Bronchus fibroblast of lung (primary cell): ENCODE data around the gene SURF2. TPM values are rescaled to one million over a fixed set of nuclear protein-coding genes. Genes with fewer than 3 reads are reported as not detected.

Experiments
- total RNA-seq: library from RNA; depleted of rRNA; stranded (reverse); fragments of >200 nt; gene quantifications from 2 replicates; pipeline ENCODE4 v1.2.3, GENCODE V29; 2015

Gene SURF2
- 21.5 and 46.7 TPM in 2 replicates for total RNA-seq

DNA sequence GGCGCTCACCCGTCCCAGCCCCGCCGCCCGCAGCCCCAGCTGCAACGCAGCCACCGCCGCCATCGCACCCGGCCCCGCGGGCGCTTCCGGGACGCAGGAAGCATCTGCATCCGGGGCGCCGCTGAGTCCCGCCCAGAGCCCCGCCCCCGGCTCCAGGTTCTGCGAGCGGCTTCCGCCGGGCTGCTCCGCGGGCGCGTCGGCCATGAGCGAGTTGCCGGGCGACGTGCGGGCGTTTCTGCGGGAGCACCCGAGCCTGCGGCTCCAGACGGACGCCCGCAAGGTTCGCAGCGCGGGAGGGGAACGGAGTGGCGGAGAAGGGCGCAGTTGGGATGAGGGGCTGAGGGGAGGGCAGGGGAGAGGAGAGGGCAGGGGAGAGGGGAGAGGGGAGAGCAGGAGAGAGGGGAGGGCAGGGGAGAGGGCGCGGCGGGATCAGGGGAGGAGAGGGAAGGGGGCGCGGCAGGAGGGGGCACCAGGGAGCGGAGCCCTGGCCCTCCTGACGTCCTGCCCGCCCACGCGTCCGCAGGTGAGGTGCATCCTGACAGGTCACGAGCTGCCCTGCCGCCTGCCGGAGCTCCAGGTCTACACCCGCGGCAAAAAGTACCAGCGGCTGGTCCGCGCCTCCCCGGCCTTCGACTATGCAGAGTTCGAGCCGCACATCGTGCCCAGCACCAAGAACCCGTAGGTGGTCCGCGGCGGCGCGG is at the start of gene SURF2, which contains the start of gene SURF1:
TSS of gene SURF2 (plus strand) at position 160 of the 701 bp plus-strand sequence. CDS start at position 203, 43 bp downstream.
TSS of gene SURF1 (minus strand) at position 97 of the 701 bp plus-strand sequence. CDS start at position 63, 34 bp downstream.

DNA sequence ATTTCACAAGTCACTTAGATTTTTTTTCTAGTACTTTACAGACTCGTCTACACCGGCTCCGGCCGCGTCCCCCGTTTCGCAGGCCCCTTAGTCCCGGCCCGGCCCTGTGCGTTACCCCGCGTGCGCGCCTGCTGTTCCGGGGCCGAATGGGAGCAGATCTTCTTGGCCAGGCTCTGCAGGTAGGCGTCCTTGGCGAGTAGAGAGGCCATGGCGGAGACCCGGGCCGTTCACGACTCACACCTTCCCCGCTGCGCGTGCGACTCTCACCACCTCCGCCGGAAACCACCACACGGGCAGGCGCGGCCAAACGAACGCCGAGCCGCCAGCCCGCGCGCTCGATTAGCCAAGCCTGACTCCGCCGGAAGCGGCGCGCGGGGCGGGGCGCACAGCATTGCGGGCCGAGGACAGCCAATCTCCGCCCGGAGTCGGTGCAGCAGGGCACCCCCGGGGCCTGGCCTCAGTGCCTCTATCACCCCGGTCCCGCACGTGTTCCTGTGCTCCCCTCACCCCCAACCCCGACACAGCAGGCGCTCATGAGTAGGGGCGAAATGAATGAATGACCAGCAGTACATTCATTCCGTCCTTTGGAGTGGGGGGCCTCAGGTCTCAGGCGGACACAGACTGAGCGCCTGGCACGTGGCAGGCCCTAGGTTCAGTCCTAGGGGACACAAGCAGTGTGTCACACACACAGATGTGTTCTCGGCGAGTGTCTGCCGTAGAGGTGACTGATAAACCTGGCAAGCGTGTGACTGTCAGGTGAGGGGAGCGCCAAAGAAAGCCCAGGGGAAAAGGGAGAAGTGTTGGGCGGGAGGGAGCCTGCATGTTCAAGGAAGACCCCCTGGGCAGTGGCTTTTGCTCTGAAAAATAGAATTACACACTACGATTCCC is 20.2 kb upstream of the SURF2 start, which contains the start of gene SURF6:
TSS of gene SURF6 (minus strand) at position 265 of the 888 bp plus-strand sequence. CDS start at position 209, 56 bp downstream.

DNA sequence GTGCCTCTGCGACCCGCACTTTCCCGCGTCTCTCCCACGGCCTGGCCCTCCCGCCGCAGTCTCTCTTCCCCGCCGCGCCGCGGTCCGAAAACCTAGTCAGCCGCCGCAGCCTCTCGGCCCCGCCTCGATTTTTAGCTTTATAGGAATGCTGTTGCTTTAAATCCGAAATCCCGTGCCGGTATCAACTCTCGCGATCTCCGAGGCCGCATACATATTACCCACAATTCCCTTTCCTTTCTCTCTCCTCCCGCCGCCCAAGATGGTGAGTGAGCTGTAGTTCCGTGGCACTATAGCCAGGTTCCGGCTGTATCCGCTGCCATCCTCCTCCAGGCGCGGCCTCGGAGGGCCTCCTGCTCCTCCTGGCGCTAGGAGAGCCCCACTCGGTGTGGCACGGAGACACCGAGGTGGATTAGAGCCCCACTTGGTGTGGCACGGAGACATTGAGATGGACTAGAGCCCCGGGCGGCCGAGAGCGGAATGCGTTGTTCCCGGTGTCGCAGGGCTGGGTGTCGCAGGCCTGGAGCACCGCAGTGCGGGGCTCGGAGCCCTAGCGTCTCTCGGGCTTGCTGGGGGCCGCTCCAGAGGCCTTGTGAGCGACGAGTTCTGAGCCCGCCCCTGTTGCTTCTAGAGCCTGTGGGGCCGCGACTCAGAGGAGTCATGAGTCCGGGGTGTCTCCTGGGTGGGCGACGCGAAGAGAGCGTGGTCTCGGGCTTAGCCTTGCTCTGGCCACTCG is 8.2 kb upstream of the SURF2 start, which contains the start of the genes MED22 and RPL7A:
TSS of gene MED22 (minus strand) at position 147 of the 733 bp plus-strand sequence. CDS start 1,469 bp downstream, outside the sequence.
TSS of gene RPL7A (plus strand) at position 234 of the 733 bp plus-strand sequence. CDS start at position 260, 26 bp downstream.

DNA sequence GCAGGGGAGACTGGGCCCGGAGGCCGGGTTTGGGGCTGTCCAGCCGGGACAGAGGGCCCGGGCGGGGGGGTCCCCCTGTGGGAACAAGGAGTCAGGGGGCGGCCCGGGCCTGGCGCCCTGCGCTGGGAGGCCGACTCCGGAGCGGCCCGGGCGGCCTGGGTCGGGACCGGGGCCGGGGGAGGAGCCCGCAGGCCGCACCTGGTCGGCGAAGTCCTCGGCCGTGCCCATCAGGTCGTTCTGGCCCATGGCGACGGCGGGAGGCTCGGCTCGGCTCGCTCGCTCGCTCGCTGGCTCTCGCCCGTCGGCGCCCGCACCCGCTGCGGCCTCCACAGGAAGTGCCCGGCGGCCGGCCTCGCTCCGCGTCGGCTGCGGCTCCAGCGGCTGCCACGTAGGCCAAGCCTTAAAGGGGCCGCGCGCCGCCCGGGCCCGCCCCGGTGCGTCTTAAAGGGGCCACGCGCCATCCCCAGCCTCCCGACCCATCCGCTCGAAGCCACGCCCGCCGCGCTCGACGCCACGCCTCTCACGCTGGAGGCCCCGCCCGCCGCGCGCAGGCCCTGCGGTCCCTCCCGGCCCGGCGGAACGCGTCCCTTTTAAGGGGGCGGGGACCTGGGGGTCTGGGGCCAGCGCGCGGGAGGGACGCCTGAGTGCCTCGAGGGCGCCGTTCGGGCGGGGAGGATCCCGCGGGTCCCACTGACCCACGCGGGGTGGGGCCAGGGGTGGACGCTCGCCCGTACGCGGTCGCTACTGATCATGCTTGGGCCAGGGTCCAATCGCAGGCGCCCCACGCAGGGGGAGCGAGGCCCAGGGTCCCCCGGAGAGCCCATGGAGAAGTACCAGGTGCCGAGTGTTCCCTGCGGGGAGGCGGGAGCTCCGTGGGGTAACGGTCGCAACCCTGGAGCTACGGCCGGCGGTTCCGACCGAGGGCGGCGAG is 19.6 kb downstream of the SURF2 start, which contains the start of the genes STKLD1 and SURF4:
TSS of gene STKLD1 (plus strand) at position 643 of the 931 bp plus-strand sequence. CDS start at position 751, 108 bp downstream.
TSS of gene SURF4 (minus strand) at position 337 of the 931 bp plus-strand sequence. CDS start at position 246, 91 bp downstream.

Other genes starting within 250 kb of the SURF2 start
- gene RALGDS, start 235.3 kb upstream of the SURF2 start, total RNA-seq: 17.2 and 19.5 TPM in 2 replicates
- gene GBGT1, start 192.6 kb upstream of the SURF2 start, total RNA-seq: 2.4 and 3.2 TPM in 2 replicates
- not detected in 2 replicates for gene OBP2B, start 147.3 kb upstream of the SURF2 start, total RNA-seq
- gene ABO, start 81.3 kb upstream of the SURF2 start, total RNA-seq: not detected in 2 replicates
- gene SURF6, start 20.4 kb upstream of the SURF2 start, total RNA-seq: 5.9 and 7.3 TPM in 2 replicates
- 17.7 and 18.6 TPM in 2 replicates for gene MED22, start 8.4 kb upstream of the SURF2 start, total RNA-seq
- 2,817 and 2,965 TPM in 2 replicates for gene RPL7A, start 8.3 kb upstream of the SURF2 start, total RNA-seq
- gene SURF1, start 63 bp upstream of the SURF2 start, total RNA-seq: 38.3 and 43.6 TPM in 2 replicates
- gene SURF4, start 19.5 kb downstream of the SURF2 start, total RNA-seq: 326 and 332 TPM in 2 replicates
- gene STKLD1, start 19.8 kb downstream of the SURF2 start, total RNA-seq: not detected in 2 replicates
- 14.8 and 16.2 TPM in 2 replicates for gene REXO4, start 61.5 kb downstream of the SURF2 start, total RNA-seq
- 0.89 and 1.2 TPM in 2 replicates for gene ADAMTS13, start 65.8 kb downstream of the SURF2 start, total RNA-seq
- gene CACFD1, start 103.4 kb downstream of the SURF2 start, total RNA-seq: 3.4 and 3.5 TPM in 2 replicates
- 20.0 and 21.0 TPM in 2 replicates for gene SLC2A6, start 122.5 kb downstream of the SURF2 start, total RNA-seq
- gene MYMK, start 168.4 kb downstream of the SURF2 start, total RNA-seq: not detected in 2 replicates
- not detected in 2 replicates for gene ADAMTSL2, start 178.2 kb downstream of the SURF2 start, total RNA-seq